ENCODE measurements around the gene ZNF823. TPM values are rescaled to one million over a fixed set of nuclear protein-coding genes. Genes with fewer than 3 reads are reported as not detected.

ZNF823 gene
- total RNA-seq, 6 donors from 2014 or later = 6.1 to 22.0 (median 7.7) TPM

GRCh38 chr19:11767633-11768133 lies 28.9 kb upstream of the ZNF823 start:
- 2 to 3% methylated on average over 7 to 20 of the region's 20 CpGs for WGBS, 2 donors
- Histone ChIP-seq H3K4me1 (peaks cover 13 to 20% (median 15%) of the 10 kb centered on the region in 4 donors), H3K4me3 (peak overlapping the region; percentile 72 to 98 (median 80)), H3K27ac (peak overlapping the region; percentile 87 to 95 (median 90)), H3K36me3 (no peaks in the 10 kb centered on the region), H3K9me3 (peaks cover 0 to 16% (median 10%) of the 10 kb centered on the region in 4 donors), H3K27me3 (no peaks in the 10 kb centered on the region)
- TF ChIP-seq EP300 (IDR thresholded peaks at IDR 0.05) (no peak), CTCF (IDR thresholded peaks at IDR 0.05) (no peak), POLR2AphosphoS5 (IDR thresholded peaks at IDR 0.05) (no peak), POLR2A (IDR thresholded peaks at IDR 0.05) (no peak)
- DNase-seq (peak; percentile 55 to 80), ATAC-seq (ENCODE audit: low FRiP score in 2 of 2) (peak; percentile 43 to 57)

GRCh38 chr19:11766597-11767591 lies 28.1 kb upstream of the ZNF823 start, which contains the start of gene ZNF441:
TSS of gene ZNF441 (plus strand) at chr19:11767000. CDS start at chr19:11767194, 194 bp downstream.
- TF ChIP-seq POLR2A (IDR thresholded peaks at IDR 0.05) = peak in 3 of 4 donors; percentile 46 to 75 (median 56)
- no peak for TF ChIP-seq EP300 (IDR thresholded peaks at IDR 0.05)
- peak in 2 of 6 experiments; percentile 26 to 29 for TF ChIP-seq CTCF (IDR thresholded peaks at IDR 0.05)
- peak; percentile 77 to 89 for TF ChIP-seq POLR2AphosphoS5 (IDR thresholded peaks at IDR 0.05)
- ATAC-seq (ENCODE audit: low FRiP score in 2 of 2) (peak; percentile 99 to 100), DNase-seq (peak; percentile 98 to 99)
- Histone ChIP-seq H3K4me1 (peaks cover 13 to 20% (median 15%) of the 10 kb centered on the region in 4 donors), H3K9me3 (peaks cover 0 to 8% (median 3%) of the 10 kb centered on the region in 4 donors), H3K27ac (peak within 1 kb of the TSS; percentile 87 to 95 (median 90)), H3K4me3 (peak within 1 kb of the TSS; percentile 72 to 98 (median 80)), H3K36me3 (no peaks in the 10 kb centered on the region), H3K27me3 (no peaks in the 10 kb centered on the region)
- 1 to 2% methylated on average over 22 to 38 of the region's 61 CpGs for WGBS, 2 donors

GRCh38 chr19:11763611-11764010 lies 24.9 kb upstream of the ZNF823 start:
- no peak for TF ChIP-seq EP300 (IDR thresholded peaks at IDR 0.05)
- TF ChIP-seq CTCF (IDR thresholded peaks at IDR 0.05) = no peak
- TF ChIP-seq POLR2AphosphoS5 (IDR thresholded peaks at IDR 0.05) = no peak
- TF ChIP-seq POLR2A (IDR thresholded peaks at IDR 0.05) = no peak
- H3K27me3 ChIP-seq = no peaks in the 10 kb centered on the region
- 82 to 95% methylated on average over 1 of the region's 1 CpG for WGBS, 2 donors

GRCh38 chr19:11763117-11763516 lies 24.4 kb upstream of the ZNF823 start:
- 76 to 83% methylated on average over 3 of the region's 3 CpGs for WGBS, 2 donors
- no peak for DNase-seq
- H3K4me3 ChIP-seq = no peak overlapping the region

More at GRCh38 chr19:11763611-11764010, 24.9 kb upstream of the ZNF823 start:
- ATAC-seq (ENCODE audit: low FRiP score in 2 of 2) (no peak), DNase-seq (no peak)
- no peaks in the 10 kb centered on the region for H3K36me3 ChIP-seq
- H3K9me3 ChIP-seq = no peaks in the 10 kb centered on the region
- H3K4me3 ChIP-seq = no peak overlapping the region
- no peak overlapping the region for H3K27ac ChIP-seq
- H3K4me1 ChIP-seq = peaks cover 11 to 18% (median 14%) of the 10 kb centered on the region in 4 donors

More at GRCh38 chr19:11763117-11763516, 24.4 kb upstream of the ZNF823 start:
- no peak overlapping the region for H3K27ac ChIP-seq
- ATAC-seq (ENCODE audit: low FRiP score in 2 of 2) = no peak
- H3K36me3 ChIP-seq = no peaks in the 10 kb centered on the region
- no peak for TF ChIP-seq CTCF (IDR thresholded peaks at IDR 0.05)
- TF ChIP-seq POLR2AphosphoS5 (IDR thresholded peaks at IDR 0.05) = no peak
- TF ChIP-seq EP300 (IDR thresholded peaks at IDR 0.05) = no peak
- TF ChIP-seq POLR2A (IDR thresholded peaks at IDR 0.05) = no peak
- no peaks in the 10 kb centered on the region for H3K27me3 ChIP-seq
- H3K4me1 ChIP-seq = peaks cover 6 to 13% (median 9%) of the 10 kb centered on the region in 4 donors
- H3K9me3 ChIP-seq = no peaks in the 10 kb centered on the region

All from upper lobe of left lung (tissue), 6 donors.